ENCODE results near the gene ZBTB21.

ZBTB21 gene

DNA sequence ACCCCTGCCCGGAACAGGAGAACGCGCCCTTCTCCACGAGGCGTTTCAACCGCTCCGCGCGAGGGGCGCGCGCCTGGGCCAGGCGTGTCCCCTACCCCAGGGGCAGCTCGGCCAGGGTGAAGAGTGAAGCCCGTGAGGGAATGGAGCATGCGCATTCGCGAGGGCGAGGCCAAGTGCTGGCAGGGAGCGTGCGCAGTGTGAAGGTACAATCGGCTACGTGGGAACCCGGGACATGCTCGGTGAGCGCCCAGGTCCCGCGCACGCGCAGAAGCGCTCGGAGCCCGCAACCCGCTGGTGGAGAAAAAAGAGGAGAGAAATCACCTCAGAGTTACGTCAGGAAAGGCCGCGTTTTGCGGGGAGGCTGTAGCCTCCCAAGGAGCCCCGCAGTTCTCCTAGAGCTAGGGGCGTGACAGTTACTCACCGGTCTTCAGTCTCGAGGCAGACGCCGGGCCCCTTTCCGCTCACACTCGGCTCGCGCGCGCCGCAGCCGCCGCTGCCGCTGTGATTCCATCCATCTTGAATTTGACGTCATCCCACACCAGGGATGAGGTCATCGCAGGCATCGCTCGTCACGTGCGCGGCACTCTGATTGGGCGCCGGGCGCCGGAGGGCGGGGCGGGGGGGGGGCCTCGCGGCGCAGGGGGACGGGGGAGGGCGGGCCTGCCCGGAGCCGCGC is at the start of gene ZBTB21:
ZBTB21 (minus strand) TSS at position 530 of the 676 bp plus-strand sequence. CDS start 16,265 bp downstream, outside the sequence.
- peak; percentile 99 for DNase-seq (ENCODE audit: low spot score)

DNA sequence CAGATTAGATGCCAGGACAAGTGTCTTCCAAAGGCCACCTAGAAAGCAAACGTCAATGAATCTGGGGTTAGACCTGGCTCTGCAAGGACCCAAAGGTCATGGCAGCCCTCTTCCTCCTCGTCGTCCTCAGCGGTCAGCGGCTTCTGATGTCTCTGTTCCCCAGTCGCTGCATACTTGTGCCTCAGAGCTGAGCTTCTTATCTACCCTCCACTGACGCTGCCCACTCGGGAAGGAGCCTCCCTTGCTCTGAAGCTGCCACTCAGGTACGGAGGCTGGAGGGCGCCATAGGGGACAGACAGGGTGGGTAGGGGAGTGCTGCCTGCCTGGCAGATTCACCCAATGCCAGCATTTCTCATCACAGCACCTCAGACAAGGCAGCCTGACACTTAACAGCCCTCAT is 49.6 kb upstream of the ZBTB21 start:
- DNase-seq (ENCODE audit: low spot score) = no peak

DNA sequence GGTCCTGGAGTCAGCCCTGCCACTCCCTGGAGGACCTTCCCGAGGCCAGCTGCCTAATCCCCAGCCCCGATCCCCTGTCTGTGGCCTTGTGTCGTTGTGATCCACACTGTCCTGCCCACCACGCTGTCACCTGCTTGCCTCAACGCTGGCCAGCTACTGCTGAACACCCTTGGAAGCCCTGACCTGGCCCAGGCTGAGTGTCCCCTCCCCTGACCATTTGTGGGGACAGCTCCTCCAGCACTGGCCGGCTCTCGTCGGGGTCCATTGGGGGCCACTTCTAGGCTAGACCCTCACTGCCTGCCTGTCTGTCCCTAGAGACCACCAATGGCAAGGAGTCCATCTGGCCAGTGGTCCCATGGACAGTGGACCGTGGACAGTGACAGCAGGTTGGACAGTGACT is 49.0 kb upstream of the ZBTB21 start:
- no peak for DNase-seq (ENCODE audit: low spot score)

DNA sequence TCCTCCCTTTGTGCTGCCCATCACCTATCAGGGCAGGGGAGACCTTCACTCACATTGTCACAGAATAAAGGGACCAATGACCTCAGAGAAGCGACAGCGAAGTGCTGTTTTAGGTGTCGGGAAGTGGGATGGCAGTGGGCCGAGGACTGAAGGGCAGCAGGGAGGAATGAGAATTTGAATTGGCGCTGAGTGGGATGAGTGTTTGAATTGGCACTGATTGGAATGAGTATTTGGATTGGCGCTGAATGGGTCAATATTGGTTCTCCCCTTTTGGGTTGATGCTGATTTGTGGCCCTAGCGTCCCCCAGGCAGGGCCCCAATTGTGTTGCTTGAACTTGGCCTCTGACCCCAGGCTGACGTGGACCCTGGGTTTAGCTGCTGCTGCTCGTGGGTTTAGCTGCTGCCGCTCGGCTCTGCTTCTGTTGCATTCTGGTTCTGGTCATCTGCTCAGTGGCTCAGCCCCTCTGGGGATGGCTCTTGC is 48.5 kb upstream of the ZBTB21 start:
- DNase-seq (ENCODE audit: low spot score) = no peak

DNA sequence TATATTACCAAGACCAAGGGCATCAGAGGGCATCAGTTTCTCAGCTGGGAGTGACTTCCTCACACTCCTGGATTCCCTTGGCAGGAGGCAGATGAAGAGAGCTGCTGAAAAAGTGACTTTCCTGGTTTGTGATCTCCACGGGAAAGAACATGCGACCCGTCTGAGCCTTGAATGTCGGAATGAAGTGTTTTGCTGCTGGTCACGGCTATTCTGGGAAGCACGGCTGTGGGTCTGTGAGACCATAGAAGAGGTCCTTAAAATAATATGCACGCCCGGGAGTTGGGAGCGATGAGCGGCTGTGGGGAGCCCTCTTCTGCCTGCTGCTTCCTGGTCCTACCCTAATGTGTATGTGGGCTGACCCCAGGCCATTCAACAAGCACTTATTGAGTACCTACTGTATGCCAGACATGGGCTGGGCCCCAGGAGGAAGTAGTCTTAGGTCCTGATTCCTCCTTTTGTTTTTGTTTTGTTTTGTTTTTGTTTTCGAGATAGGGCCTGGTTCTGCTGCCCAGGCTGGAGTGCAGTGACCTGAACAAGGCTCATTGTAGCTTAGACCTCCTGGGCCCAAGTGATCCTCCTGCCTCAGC is 47.8 kb upstream of the ZBTB21 start:
- DNase-seq (ENCODE audit: low spot score) = no peak

DNA sequence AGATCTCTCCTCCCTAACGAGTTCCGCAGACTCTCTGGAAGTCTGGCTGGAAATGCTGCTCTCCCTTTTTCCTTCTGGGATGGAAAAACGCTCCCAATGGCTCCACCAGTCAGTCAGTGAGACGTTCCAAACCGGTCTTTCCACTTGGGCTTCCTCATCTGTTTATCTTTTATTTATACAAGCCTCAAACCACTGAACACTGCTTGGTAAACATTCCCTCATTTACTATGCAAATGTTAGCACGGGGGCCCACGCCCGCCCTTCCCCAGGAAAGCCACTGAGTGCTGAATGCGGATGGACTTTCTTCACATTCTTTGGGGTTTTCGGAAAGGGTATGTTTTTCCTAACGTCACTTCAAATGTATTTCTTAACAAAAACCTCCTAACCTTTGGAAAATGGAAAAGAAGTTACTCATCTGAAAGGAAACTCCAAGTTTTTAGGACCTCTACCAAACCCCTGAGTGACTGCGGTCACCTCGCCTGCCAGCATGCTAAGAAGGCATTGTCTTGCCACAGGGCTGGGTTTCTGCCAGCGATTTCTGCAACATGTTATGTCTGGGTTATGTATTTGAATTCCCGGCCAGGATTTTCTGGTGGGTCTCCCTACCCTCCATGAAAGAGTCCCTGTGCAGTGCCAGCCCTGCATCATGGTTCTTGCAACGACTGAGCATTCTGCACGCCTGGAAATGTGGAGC is 47.0 kb upstream of the ZBTB21 start:
- peak; percentile 83 for DNase-seq (ENCODE audit: low spot score)

DNA sequence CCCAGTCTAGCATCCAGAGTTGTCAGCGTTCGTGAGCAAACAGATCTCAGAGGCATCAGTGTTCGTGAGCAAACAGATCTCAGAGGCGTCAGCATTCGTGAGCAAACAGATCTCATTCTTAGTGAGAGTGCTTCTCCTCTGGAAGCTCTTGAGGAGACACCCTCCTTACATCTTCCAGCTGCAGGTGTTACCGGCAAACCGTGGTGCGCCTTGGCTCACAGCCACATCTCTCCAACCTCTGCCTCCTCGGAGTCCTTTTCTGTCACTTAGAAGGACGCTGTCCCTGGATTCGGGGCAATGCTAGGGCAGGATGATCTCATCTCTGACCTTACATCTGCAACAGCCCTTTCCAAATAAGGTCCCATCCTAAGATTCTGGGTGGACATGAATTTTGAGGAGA is 46.3 kb upstream of the ZBTB21 start:
- no peak for DNase-seq (ENCODE audit: low spot score)

DNA sequence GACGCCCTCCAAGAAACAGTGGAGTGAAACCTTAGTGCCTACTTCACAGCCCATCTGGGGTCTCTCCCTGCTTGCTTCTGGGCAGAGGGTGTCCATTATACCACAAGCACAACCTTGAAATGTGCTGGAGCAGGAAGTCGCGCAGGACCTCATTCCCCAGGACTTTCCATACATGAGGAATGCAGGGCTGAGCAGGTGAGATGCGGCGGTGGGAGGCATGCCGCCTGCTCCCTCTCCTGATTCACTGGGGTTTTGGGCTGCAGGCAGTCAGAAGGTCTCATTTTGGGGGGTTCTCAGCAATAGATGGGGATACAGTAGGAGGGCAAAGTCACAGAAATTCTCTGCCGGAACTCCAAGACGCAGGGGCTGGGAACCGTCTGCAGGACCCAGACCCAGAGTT is 45.3 kb upstream of the ZBTB21 start:
- DNase-seq (ENCODE audit: low spot score) = no peak

DNA sequence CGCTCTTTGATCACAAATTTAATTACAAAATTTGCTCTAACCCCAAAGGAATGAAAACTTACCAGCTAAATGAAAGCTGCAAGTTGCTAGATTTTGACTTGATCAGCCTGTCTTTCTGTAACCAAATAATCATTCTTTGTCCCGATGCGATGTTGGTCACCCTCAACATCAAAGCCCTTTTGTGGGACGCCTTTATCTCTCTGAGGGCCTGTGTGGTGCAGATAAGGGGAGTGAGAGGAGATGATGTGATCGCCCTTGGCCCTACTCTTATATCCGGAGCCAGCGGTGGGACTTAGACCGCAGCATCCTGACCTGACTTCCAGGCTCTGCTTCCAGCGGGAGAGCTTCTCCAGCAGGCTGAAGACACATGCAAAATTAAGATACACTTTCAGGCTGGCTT is 41.6 kb upstream of the ZBTB21 start:
- no peak for DNase-seq (ENCODE audit: low spot score)

DNA sequence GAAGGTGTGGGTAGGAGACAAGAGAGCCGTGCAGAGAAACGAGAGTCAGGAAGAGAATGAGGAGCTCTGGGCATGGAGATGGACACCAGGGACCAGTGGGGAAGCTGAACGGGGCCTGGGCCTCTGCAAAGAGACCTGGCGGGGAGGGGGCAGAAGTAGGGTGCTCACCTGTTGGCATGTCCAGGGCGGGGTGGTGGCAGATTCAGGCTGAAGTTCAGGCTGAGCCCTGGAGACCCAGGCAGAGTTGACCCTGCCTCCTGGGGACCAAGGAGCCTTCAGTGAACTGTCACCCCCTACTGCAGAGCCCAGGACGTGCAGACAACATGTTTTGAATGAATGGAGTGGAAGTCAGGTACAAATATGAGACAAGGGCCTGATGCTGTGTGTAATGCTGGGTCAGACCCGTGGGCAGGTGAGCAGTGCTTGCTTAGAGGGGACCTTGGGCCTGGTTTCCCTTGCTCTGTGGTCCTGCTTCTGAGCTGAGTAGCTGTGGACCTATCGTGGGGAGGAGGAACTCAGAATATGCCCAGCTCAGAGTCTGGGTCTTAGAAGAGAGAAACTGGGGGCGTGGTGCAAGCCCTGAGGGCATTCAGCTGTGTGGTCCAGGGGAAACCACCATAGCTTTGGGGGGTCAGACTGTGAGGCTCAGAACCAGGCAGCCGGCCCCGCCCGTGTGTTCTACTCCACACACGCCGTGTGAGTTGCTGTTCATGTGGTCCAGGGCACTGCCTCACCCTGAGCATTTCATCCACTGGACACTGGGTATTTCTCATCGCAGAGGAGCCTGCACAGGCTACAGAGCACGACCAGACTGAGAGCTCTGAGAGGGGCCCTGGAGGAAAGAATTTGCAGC is 39.6 kb upstream of the ZBTB21 start:
- DNase-seq (ENCODE audit: low spot score) = no peak

DNA sequence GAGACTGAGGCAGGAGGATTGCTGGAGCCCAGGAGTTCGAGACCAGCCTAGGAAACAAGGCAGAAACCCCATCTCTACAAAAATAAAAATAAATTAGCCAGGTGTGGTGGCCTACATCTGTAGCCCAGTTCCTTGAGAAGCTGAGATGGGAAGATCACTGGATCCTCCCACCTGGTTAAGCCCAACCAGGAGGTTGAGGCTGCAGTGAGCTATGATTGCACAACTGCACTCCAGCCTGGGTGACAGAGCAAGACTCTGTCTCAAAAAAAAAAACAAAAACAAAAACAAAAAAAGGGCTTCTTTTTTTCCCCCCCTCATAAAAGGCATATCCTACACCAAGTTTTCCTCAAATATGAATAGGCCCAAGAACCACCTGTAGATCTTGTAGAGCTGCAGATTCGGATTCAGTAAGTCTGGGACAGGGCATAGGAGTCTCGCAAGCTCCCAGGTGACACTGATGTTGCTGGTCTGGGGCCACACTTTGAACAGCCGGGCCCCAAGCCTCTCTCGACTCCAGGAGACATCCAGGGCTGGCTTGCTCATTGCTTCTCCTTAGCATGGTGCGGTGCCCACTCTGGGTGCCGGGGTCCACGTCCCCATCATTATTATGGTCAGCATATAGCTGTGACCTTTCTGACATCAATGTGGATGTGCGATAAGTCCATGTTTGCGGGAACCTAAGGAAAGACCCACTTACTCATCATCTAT is 38.9 kb upstream of the ZBTB21 start:
- no peak for DNase-seq (ENCODE audit: low spot score)

DNA sequence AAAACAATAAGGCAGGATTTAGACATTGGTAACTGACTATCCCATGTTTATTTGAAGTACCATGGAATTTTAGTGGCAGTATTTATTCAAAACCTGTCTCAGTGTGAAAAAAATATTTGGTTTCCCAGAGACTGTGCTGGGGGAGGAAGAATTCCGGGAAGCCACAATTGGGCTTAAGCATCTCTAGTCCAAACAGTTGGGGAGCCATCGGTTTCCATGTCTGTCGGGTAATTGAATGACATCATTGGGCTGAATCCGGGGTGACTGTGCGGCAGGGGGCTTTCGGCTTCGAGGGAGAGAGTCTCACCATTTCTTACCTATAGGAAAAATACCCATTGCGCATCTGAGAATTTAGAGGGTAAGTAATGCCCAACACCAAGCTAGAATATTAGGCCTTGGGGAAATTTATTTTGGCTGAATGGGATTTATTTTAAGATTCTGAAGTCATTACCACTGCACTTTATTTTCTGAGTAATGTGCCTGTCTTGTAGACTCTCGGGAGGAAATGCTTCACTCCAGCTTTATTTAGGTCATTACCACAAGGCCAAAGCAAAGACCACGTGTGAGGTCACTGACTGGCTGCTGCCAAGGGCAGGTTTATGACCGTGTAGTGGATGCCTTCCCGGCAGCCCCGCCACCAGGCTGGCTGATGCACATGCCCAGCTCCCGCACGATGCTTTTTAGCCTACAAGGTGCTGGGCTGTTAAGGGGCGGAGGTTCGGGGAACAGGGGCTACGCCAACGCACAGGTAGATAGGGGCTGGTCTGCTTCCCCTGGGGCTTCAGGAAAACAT is 37.9 kb upstream of the ZBTB21 start:
- peak; percentile 90 for DNase-seq (ENCODE audit: low spot score)

DNA sequence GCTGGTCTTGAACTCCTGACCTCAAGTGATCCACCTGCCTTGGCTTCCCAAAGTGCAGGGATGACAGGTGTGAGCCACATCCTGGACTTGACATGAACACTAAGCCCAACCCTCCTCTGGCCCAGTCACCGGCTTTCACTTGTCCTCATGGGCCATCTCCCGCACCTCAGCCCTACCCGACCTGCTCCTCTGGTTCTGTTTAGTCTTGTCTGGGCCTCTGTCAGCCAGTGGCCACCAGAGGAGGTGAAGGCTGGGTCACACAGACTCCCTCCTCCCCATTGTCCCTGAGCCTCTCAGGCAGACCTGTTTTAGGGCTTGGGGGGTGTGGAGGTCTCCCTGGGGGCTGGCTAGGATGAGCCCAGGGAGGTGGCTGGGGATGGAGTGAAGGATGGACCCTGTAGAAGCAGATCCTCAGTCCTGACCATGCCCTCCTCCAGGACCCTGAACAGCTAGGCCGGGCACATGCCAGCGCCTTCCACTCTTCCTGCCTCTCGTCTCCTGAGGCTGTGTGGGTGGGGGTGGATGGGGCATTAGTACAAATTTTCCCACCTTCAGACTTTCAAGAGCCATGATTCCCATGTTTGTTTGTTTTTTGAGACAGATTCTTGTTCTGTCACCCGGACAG is 34.8 kb upstream of the ZBTB21 start:
- no peak for DNase-seq (ENCODE audit: low spot score)

DNA sequence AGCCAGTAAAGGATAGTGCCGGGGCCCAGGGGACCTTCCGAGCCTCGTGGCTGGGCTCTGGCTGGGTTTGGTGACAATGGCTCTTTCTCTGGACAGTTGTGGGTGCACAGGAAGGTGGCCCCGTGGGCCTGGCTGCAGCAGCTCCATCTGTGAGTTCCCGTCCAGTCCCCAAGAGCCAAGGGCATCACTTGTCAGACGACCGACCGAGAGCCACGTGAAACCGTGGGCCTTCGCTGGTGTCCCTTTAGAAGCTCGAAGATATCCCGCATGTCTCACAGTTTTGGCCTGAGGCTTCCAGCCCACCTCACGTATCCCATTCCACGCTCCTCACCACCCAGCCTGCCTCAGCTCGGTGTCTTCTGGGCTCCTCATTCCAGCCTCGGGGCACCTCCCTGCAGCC is 33.8 kb upstream of the ZBTB21 start:
- no peak for DNase-seq (ENCODE audit: low spot score)

DNA sequence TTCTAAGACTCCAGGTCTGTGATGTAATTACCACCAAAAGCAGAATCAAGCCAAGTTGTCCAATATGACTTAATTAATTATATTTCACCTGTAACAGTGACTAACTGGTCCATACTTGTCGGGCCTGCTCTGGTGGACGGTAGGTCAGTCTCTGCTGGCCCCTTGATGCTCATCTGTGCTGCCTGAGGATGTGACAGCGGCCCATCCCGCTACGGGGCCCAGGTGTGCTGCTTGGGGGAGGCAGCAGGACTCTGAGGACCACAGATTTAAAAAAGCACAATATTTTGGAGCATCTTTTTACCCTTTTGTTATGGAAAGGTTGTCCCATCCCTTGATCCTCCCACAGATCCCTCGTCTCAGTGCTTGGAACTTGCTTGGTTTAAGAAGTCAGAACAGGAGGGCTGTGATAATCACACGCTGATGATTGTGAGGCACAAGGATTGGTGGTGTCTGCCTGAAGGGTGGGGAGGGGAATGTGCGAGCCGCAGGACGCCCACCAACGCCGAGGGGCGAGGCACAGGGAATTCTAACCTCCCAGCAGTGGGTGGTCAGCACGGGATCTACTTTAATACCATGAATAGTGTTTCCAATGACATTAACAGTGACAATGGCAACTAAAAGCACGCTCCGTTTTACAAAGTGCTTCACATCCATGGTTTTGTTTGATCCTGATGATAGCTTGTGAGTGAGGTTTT is 33.2 kb upstream of the ZBTB21 start:
- no peak for DNase-seq (ENCODE audit: low spot score)

DNA sequence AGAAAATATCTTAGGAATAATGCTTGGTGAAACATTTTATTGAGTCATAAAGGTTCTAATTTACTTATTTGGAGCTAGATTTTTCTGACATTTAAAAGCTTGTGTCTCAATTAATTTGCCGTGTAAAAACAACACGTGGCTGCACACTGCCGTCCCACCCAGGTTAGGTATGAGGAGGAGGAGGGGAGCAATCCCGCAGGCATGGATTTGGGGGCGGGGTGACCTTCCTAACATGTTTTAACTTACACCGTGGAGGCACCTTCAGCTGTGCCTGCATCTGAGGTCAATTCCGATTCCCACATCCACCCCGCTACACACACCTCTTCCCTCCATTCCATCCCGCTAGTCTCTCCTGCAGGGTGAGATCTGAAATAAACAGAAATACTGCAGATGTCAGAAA is 32.5 kb upstream of the ZBTB21 start:
- no peak for DNase-seq (ENCODE audit: low spot score)

DNA sequence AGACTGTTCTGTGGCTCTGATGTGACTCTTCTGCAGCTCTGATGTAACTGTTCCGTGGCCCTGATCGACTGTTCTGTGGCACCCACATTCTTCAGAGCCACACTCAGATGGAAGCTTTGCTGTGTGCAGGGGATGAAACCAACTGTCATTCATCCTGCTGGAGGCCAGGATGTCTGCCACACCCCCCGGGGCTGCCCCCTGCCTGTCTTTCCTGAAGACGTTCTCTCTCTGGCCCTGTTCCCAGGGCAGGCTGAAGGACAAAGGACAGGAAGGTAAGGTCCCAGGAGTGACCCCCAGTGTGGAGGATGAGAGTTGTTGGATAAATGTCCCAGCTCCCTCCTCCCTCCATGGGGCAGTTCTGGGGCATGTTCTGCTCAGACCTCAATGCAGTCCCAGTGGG is 31.6 kb upstream of the ZBTB21 start:
- no peak for DNase-seq (ENCODE audit: low spot score)

DNA sequence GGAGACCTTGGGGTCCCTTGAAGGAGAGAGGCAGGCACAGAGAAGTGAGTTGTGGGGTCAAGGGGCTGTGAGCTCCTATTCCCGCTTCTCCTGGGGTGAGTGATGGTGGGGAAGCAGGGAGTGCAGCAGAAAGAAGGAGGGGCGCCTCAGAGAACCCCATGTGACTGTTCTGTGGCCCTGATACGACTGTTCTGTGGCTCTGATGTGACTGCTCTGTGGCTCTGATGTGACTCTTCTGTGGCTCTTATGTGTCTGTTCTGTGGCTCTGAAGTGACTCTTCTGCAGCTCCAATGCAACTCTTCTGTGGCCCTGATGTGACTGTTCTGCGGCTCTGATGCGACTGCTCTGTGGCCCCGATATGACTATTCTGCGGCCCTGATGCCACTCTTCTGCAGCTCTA is 31.1 kb upstream of the ZBTB21 start:
- DNase-seq (ENCODE audit: low spot score) = no peak

DNA sequence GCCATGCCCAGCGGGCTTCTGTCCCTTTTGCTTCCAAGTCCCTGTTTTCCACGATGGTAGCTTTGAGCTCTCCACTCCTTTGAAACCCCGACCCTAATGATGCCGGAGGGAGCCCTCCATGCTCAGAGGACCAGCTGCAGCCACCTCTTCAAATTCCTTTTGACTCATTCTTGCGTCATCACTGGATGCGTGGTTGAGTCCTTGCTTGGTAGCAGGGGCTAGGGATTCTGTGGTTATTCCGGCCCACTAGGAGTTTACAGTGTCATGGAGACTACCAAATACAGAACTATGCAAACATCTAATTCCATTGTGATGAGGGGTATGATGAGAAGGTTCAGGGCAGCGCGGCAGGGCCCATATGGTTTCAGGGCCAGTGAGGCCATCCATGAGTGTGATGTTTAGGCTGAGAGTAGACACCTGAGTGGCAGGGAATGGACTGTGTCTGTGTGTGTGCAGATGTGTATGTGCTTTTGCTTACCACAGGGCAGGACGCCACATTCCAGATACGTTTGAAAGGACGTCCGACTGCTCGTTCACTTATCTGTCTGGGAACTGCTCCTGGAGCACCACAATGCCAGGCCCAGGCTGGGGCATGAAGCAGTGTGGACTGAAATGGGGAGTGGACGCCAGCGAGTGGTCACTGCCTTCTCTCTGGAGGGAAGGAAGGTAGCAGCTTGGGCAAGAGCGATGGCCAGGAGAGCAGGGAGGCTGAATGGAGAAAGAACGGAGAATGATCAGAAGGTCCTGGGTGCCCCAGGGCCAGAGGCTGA is 30.4 kb upstream of the ZBTB21 start:
- peak; percentile 96 for DNase-seq (ENCODE audit: low spot score)
